ENCODE measurements around the gene SIGLEC5.

SIGLEC5 gene

GRCh38 chr19:51590441-51590840 lies 39.8 kb downstream of the SIGLEC5 start:
- no peak overlapping the region for H3K4me3 ChIP-seq (ENCODE audit: low read depth, low read length)

GRCh38 chr19:51589511-51589910 lies 40.7 kb downstream of the SIGLEC5 start:
- TF ChIP-seq CTCF (IDR thresholded peaks at IDR 0.05; ENCODE audit: low read depth, low read length, missing control alignments), result no peak
- DNase-seq (ENCODE audit: low read depth), result no peak

More at GRCh38 chr19:51590441-51590840, 39.8 kb downstream of the SIGLEC5 start:
- no peak for DNase-seq (ENCODE audit: low read depth)
- TF ChIP-seq CTCF (IDR thresholded peaks at IDR 0.05; ENCODE audit: low read depth, low read length, missing control alignments), result no peak

GRCh38 chr19:51587264-51588191 lies 42.7 kb downstream of the SIGLEC5 start:
- no peak for TF ChIP-seq CTCF (IDR thresholded peaks at IDR 0.05; ENCODE audit: low read depth, low read length, missing control alignments)
- H3K4me3 ChIP-seq (ENCODE audit: low read depth, low read length), result no peak overlapping the region
- no peak for DNase-seq (ENCODE audit: low read depth)

More at GRCh38 chr19:51589511-51589910, 40.7 kb downstream of the SIGLEC5 start:
- no peak overlapping the region for H3K4me3 ChIP-seq (ENCODE audit: low read depth, low read length)

GRCh38 chr19:51586799-51587198 lies 43.4 kb downstream of the SIGLEC5 start:
- TF ChIP-seq CTCF (IDR thresholded peaks at IDR 0.05; ENCODE audit: low read depth, low read length, missing control alignments), result no peak
- DNase-seq (ENCODE audit: low read depth), result no peak
- no peak overlapping the region for H3K4me3 ChIP-seq (ENCODE audit: low read depth, low read length)

- H3K4me3 ChIP-seq (ENCODE audit: low read depth, low read length), result no peak overlapping the region
- DNase-seq (ENCODE audit: low read depth), result no peak
- TF ChIP-seq CTCF (IDR thresholded peaks at IDR 0.05; ENCODE audit: low read depth, low read length, missing control alignments), result no peak
These were observed 44.0 kb downstream of the SIGLEC5 start for GRCh38 chr19:51586103-51586728.

GRCh38 chr19:51576850-51577249 lies 53.4 kb downstream of the SIGLEC5 start:
- no peak overlapping the region for H3K4me3 ChIP-seq (ENCODE audit: low read depth, low read length)
- no peak for DNase-seq (ENCODE audit: low read depth)
- TF ChIP-seq CTCF (IDR thresholded peaks at IDR 0.05; ENCODE audit: low read depth, low read length, missing control alignments), result no peak
